ENCODE measurements around the gene TICAM2. TPM values are rescaled to one million over a fixed set of nuclear protein-coding genes. Genes with fewer than 3 reads are reported as not detected.

The TICAM2 gene
- total RNA-seq, 3 donors from 2014 or later = 1.9 to 4.3 (median 3.5) TPM

GRCh38 chr5:115568668-115569067 is 33.6 kb downstream of the TICAM2 start:
- H3K4me3 ChIP-seq = no peak overlapping the region
- intact Hi-C loops (cut with DNase I, micrococcal nuclease) = no loop called here
- ATAC-seq (no peak), DNase-seq (no peak)
- no peaks in the 10 kb centered on the region for H3K36me3 ChIP-seq (ENCODE audit: low read depth)
- no peaks in the 10 kb centered on the region for H3K4me1 ChIP-seq (ENCODE audit: low read depth)
- TF ChIP-seq CTCF (IDR thresholded peaks at IDR 0.05) = no peak
- H3K9me3 ChIP-seq = no peaks in the 10 kb centered on the region

GRCh38 chr5:115565233-115565632 is 37.0 kb downstream of the TICAM2 start:
- no peak for TF ChIP-seq CTCF (IDR thresholded peaks at IDR 0.05)
- DNase-seq (no peak), ATAC-seq (no peak)
- H3K4me3 ChIP-seq = no peak overlapping the region
- H3K4me1 ChIP-seq (ENCODE audit: low read depth) = no peaks in the 10 kb centered on the region
- no peaks in the 10 kb centered on the region for H3K36me3 ChIP-seq (ENCODE audit: low read depth)
- intact Hi-C loops (cut with DNase I, micrococcal nuclease) = no loop called here
- no peaks in the 10 kb centered on the region for H3K9me3 ChIP-seq

GRCh38 chr5:115561176-115561575 is 41.1 kb downstream of the TICAM2 start:
- intact Hi-C loops (cut with DNase I, micrococcal nuclease) = no loop called here
- DNase-seq (no peak), ATAC-seq (no peak)
- TF ChIP-seq CTCF (IDR thresholded peaks at IDR 0.05) = no peak
- H3K4me3 ChIP-seq = no peak overlapping the region
- H3K36me3 ChIP-seq (ENCODE audit: low read depth) = no peaks in the 10 kb centered on the region
- H3K9me3 ChIP-seq = no peaks in the 10 kb centered on the region
- peaks cover 4% of the 10 kb centered on the region for H3K4me1 ChIP-seq (ENCODE audit: low read depth)

- TF ChIP-seq CTCF (IDR thresholded peaks at IDR 0.05) = no peak
- H3K4me3 ChIP-seq = no peak overlapping the region
- no peaks in the 10 kb centered on the region for H3K36me3 ChIP-seq (ENCODE audit: low read depth)
- no peaks in the 10 kb centered on the region for H3K9me3 ChIP-seq
- intact Hi-C loops (cut with DNase I, micrococcal nuclease) = no loop called here
- no peak for ATAC-seq
- H3K4me1 ChIP-seq (ENCODE audit: low read depth) = peaks cover 4% of the 10 kb centered on the region
- DNase-seq = no peak
Measured at GRCh38 chr5:115559524-115559923, 42.8 kb downstream of the TICAM2 start.

GRCh38 chr5:115558388-115558956 is 43.8 kb downstream of the TICAM2 start:
- peaks cover 4% of the 10 kb centered on the region for H3K4me1 ChIP-seq (ENCODE audit: low read depth)
- no peaks in the 10 kb centered on the region for H3K9me3 ChIP-seq
- no peaks in the 10 kb centered on the region for H3K36me3 ChIP-seq (ENCODE audit: low read depth)
- intact Hi-C loops (cut with DNase I, micrococcal nuclease) = no loop called here
- no peak overlapping the region for H3K4me3 ChIP-seq
- no peak for DNase-seq
- ATAC-seq = no peak
- TF ChIP-seq CTCF (IDR thresholded peaks at IDR 0.05) = no peak
